ENCODE measurements around the gene CUL3.
A peak's percentile ranks its signal among the peaks of the same experiment; 100 is the strongest.

CUL3 gene

GRCh38 chr2:224469374-224469964 lies 115.7 kb downstream of the CUL3 start:
- no peak for DNase-seq (ENCODE audit: low spot score)

- DNase-seq (ENCODE audit: low spot score): no peak
Measured at GRCh38 chr2:224466304-224466895, 118.8 kb downstream of the CUL3 start.

GRCh38 chr2:224461391-224461790 lies 123.8 kb downstream of the CUL3 start:
- DNase-seq (ENCODE audit: low spot score): no peak

- no peak for DNase-seq (ENCODE audit: low spot score)
Measured at GRCh38 chr2:224457408-224458096, 127.6 kb downstream of the CUL3 start.

- no peak for DNase-seq (ENCODE audit: low spot score)
Measured at GRCh38 chr2:224453892-224454291, 131.3 kb downstream of the CUL3 start.

GRCh38 chr2:224449212-224450147 lies 135.7 kb downstream of the CUL3 start:
- DNase-seq (ENCODE audit: low spot score): peak; percentile 33

GRCh38 chr2:224448236-224448635 lies 136.9 kb downstream of the CUL3 start:
- no peak for DNase-seq (ENCODE audit: low spot score)

- DNase-seq (ENCODE audit: low spot score): no peak
Measured at GRCh38 chr2:224444783-224445182, 140.4 kb downstream of the CUL3 start.

- no peak for DNase-seq (ENCODE audit: low spot score)
Measured at GRCh38 chr2:224444021-224444420, 141.1 kb downstream of the CUL3 start.

GRCh38 chr2:224442071-224442967 lies 142.8 kb downstream of the CUL3 start:
- no peak for DNase-seq (ENCODE audit: low spot score)

GRCh38 chr2:224440988-224441387 lies 144.2 kb downstream of the CUL3 start:
- no peak for DNase-seq (ENCODE audit: low spot score)

GRCh38 chr2:224438726-224439125 lies 146.4 kb downstream of the CUL3 start:
- DNase-seq (ENCODE audit: low spot score): no peak

- DNase-seq (ENCODE audit: low spot score): no peak
Measured at GRCh38 chr2:224436634-224437033, 148.5 kb downstream of the CUL3 start.

- DNase-seq (ENCODE audit: low spot score): no peak
Measured at GRCh38 chr2:224434618-224435017, 150.5 kb downstream of the CUL3 start.

- no peak for DNase-seq (ENCODE audit: low spot score)
Measured at GRCh38 chr2:224433442-224433841, 151.7 kb downstream of the CUL3 start.

- DNase-seq (ENCODE audit: low spot score): no peak
Measured at GRCh38 chr2:224432003-224432579, 153.1 kb downstream of the CUL3 start.

- DNase-seq (ENCODE audit: low spot score): no peak
Measured at GRCh38 chr2:224429441-224429810, 155.7 kb downstream of the CUL3 start.

GRCh38 chr2:224428787-224429440 lies 156.2 kb downstream of the CUL3 start:
- DNase-seq (ENCODE audit: low spot score): no peak

GRCh38 chr2:224427471-224427870 lies 157.7 kb downstream of the CUL3 start:
- DNase-seq (ENCODE audit: low spot score): no peak

- DNase-seq (ENCODE audit: low spot score): no peak
Measured at GRCh38 chr2:224426656-224427055, 158.5 kb downstream of the CUL3 start.

- no peak for DNase-seq (ENCODE audit: low spot score)
Measured at GRCh38 chr2:224421065-224421464, 164.1 kb downstream of the CUL3 start.

Data from kidney capillary endothelial cell (primary cell).